Measurements from ENCODE around the gene THOC6. TPM values are rescaled to one million over a fixed set of nuclear protein-coding genes. Genes with fewer than 3 reads are reported as not detected.

Gene THOC6
- total and polyA plus RNA-seq, 9 of the 15 experiments (the other 6 are each of a cell fraction or from before 2014, with no cell fraction given): 2.5 to 65.4 (median 42.3) TPM

DNA sequence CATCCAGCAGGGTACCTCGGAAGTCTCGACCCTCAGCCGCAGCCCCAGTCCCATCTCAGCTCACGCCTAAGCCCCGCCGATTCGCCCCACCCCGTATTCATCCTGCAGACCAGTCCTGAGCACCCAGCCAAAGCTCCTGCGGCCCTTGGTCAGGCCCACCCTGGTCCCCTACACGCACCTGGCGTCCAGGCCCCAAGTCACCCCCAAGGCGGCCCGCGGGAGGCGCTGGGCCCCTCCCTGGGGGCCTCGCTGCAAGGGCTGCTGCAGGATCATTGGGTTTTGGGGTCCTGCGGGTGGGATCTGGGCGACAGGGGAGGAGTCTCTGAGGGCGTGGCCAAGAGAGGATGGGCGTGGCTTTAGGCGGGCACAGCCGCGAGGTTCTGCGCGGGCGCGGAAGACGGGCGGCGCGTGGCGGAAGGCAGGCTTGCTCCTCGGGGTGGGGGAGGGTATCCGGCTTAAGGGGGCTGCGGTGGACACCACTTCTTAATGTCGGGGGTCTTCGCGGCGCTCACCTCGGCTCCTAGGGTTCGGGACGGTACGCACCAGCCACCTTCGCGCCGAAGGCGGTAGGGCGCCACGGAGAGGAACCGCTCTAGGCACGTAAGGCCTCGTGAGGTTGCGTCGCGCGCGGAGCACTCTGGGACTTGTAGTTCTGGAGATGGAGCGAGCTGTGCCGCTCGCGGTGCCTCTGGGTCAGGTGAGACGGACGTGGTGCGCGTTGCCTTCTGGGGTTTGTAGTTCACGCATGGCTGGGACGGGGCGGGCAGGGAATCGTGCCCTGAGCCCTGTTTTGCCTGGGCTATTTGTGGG lies at the start of gene THOC6, which contains the start of gene HCFC1R1 (continued):
- TF ChIP-seq, protein P1, sequence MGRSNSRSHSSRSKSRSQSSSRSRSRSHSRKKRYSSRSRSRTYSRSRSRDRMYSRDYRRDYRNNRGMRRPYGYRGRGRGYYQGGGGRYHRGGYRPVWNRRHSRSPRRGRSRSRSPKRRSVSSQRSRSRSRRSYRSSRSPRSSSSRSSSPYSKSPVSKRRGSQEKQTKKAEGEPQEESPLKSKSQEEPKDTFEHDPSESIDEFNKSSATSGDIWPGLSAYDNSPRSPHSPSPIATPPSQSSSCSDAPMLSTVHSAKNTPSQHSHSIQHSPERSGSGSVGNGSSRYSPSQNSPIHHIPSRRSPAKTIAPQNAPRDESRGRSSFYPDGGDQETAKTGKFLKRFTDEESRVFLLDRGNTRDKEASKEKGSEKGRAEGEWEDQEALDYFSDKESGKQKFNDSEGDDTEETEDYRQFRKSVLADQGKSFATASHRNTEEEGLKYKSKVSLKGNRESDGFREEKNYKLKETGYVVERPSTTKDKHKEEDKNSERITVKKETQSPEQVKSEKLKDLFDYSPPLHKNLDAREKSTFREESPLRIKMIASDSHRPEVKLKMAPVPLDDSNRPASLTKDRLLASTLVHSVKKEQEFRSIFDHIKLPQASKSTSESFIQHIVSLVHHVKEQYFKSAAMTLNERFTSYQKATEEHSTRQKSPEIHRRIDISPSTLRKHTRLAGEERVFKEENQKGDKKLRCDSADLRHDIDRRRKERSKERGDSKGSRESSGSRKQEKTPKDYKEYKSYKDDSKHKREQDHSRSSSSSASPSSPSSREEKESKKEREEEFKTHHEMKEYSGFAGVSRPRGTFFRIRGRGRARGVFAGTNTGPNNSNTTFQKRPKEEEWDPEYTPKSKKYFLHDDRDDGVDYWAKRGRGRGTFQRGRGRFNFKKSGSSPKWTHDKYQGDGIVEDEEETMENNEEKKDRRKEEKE (IDR thresholded peaks at IDR 0.05; ENCODE audit: borderline replicate concordance in 1 of 2, control insufficient read depth in 1 of 2, low read depth in 2 of 2, low read length in 1 of 2): peak in 1 of 2 experiments; percentile 58; a peak in 2 of 4 replicates
- TF ChIP-seq MAZ (CRISPR knock-in tag; conservative IDR thresholded peaks at IDR 0.05 in 1 of 2, IDR thresholded peaks at IDR 0.05 in 1 of 2) (peak; percentile 57 to 83; a peak in 3 of 4 replicates), GABPB1 (CRISPR knock-in tag; IDR thresholded peaks at IDR 0.05) (peak; percentile 90), HNRNPH1 (optimal IDR thresholded peaks at IDR 0.05; ENCODE audit: low read depth, low read length) (no peak), POLR2A (conservative IDR thresholded peaks at IDR 0.05) (peak; percentile 95), HCFC1 (IDR thresholded peaks at IDR 0.05; ENCODE audit: low read depth, low read length) (peak; percentile 99), RBFOX2 (IDR thresholded peaks at IDR 0.05; ENCODE audit: low read depth, low read length) (peak; percentile 95), SREBF1 (IDR thresholded peaks at IDR 0.05; ENCODE audit: borderline replicate concordance, low read depth, low read length) (peak; percentile 97), ZNF263 (CRISPR knock-in tag; IDR thresholded peaks at IDR 0.05; ENCODE audit: borderline replicate concordance) (peak; percentile 48; the same call in 1 of the 2 replicates), CCNT2 (IDR thresholded peaks at IDR 0.05; ENCODE audit: borderline replicate concordance, extremely low read depth, insufficient read length, low read depth, low read length) (peak; percentile 24), MBD2 (IDR thresholded peaks at IDR 0.05; ENCODE audit: borderline replicate concordance, low read depth) (peak; percentile 87), ZC3H4 (CRISPR knock-in tag; IDR thresholded peaks at IDR 0.05; ENCODE audit: borderline replicate concordance) (no peak), GTF2F1 (IDR thresholded peaks at IDR 0.05; ENCODE audit: low read depth, low read length) (peak; percentile 51; the same call in 1 of the 2 replicates), CREM (IDR thresholded peaks at IDR 0.05; ENCODE audit: low read depth) (peak; percentile 97), DMBX1 (CRISPR knock-in tag; IDR thresholded peaks at IDR 0.05; ENCODE audit: borderline replicate concordance) (no peak)
- TF ChIP-seq, protein P2, sequence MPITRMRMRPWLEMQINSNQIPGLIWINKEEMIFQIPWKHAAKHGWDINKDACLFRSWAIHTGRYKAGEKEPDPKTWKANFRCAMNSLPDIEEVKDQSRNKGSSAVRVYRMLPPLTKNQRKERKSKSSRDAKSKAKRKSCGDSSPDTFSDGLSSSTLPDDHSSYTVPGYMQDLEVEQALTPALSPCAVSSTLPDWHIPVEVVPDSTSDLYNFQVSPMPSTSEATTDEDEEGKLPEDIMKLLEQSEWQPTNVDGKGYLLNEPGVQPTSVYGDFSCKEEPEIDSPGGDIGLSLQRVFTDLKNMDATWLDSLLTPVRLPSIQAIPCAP (CRISPR knock-in tag; IDR thresholded peaks at IDR 0.05; ENCODE audit: borderline replicate concordance): no peak
- TF ChIP-seq, protein P3, sequence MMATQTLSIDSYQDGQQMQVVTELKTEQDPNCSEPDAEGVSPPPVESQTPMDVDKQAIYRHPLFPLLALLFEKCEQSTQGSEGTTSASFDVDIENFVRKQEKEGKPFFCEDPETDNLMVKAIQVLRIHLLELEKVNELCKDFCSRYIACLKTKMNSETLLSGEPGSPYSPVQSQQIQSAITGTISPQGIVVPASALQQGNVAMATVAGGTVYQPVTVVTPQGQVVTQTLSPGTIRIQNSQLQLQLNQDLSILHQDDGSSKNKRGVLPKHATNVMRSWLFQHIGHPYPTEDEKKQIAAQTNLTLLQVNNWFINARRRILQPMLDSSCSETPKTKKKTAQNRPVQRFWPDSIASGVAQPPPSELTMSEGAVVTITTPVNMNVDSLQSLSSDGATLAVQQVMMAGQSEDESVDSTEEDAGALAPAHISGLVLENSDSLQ (IDR thresholded peaks at IDR 0.05): peak; percentile 40
- TF ChIP-seq, protein P4, sequence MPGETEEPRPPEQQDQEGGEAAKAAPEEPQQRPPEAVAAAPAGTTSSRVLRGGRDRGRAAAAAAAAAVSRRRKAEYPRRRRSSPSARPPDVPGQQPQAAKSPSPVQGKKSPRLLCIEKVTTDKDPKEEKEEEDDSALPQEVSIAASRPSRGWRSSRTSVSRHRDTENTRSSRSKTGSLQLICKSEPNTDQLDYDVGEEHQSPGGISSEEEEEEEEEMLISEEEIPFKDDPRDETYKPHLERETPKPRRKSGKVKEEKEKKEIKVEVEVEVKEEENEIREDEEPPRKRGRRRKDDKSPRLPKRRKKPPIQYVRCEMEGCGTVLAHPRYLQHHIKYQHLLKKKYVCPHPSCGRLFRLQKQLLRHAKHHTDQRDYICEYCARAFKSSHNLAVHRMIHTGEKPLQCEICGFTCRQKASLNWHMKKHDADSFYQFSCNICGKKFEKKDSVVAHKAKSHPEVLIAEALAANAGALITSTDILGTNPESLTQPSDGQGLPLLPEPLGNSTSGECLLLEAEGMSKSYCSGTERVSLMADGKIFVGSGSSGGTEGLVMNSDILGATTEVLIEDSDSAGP (CRISPR knock-in tag; IDR thresholded peaks at IDR 0.05): no peak
- TF ChIP-seq, protein P5, sequence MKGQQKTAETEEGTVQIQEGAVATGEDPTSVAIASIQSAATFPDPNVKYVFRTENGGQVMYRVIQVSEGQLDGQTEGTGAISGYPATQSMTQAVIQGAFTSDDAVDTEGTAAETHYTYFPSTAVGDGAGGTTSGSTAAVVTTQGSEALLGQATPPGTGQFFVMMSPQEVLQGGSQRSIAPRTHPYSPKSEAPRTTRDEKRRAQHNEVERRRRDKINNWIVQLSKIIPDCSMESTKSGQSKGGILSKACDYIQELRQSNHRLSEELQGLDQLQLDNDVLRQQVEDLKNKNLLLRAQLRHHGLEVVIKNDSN (CRISPR knock-in tag; IDR thresholded peaks at IDR 0.05): peak; percentile 96

Measured in K562 (cell line).